ENCODE measurements around the gene KIRREL3. TPM values are rescaled to one million over a fixed set of nuclear protein-coding genes. Genes with fewer than 3 reads are reported as not detected.

The KIRREL3 gene
- total RNA-seq, 1 donor from 2014 or later: 0.38 TPM

GRCh38 chr11:126892756-126893155 lies 107.8 kb downstream of the KIRREL3 start:
- Mint-ChIP-seq H3K4me3 (ENCODE audit: unreplicated experiment) (no peak overlapping the region), H3K4me1 (ENCODE audit: unreplicated experiment) (peaks cover 6% of the 10 kb centered on the region), H3K27me3 (ENCODE audit: unreplicated experiment) (no peaks in the 10 kb centered on the region), H3K27ac (ENCODE audit: unreplicated experiment) (no peak overlapping the region), H3K36me3 (ENCODE audit: low read depth, unreplicated experiment) (peaks cover 7% of the 10 kb centered on the region), H3K9me3 (ENCODE audit: unreplicated experiment) (peaks cover 5% of the 10 kb centered on the region)
- no peak for DNase-seq (ENCODE audit: low spot score)
- no peak for TF ChIP-seq CTCF (IDR thresholded peaks at IDR 0.05; ENCODE audit: unreplicated experiment)

DNA sequence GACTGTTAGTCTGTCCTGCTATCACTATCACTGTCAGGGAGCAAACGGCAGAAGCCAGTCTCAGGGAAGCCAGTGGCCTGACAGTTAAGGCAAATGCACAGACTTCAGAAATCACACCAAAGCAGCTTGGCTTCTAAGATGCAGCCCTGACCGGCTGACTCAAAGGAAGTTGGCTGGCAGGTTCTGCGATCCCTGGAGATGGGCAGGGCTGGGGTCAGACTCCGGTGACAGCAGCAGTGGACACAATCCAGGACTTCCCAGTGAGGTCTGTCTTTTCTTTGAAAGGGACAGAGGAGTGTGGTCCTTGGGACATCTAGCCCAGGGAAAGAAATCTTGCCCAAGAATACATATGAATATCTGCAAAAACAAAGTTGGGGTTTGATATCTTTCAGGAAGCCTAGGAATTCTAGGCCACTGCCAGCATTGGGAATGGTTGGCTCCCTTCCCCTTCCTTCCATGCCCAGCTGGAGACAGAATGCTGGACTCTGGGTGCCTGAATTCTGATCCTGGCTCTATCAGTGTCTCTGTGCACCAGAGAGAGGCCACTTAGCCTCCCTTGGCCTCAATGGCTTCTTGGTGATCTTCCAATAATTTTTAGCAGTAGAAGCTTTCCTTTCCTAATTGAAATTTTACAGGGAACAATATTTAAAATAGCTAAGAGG lies 108.9 kb downstream of the KIRREL3 start:
- Mint-ChIP-seq H3K27ac (ENCODE audit: unreplicated experiment) (no peak overlapping the region), H3K4me3 (ENCODE audit: unreplicated experiment) (no peak overlapping the region), H3K9me3 (ENCODE audit: unreplicated experiment) (peaks cover under 1% of the 10 kb centered on the region), H3K36me3 (ENCODE audit: low read depth, unreplicated experiment) (peaks cover 5% of the 10 kb centered on the region), H3K4me1 (ENCODE audit: unreplicated experiment) (peaks cover 6% of the 10 kb centered on the region), H3K27me3 (ENCODE audit: unreplicated experiment) (no peaks in the 10 kb centered on the region)
- TF ChIP-seq CTCF (IDR thresholded peaks at IDR 0.05; ENCODE audit: unreplicated experiment): no peak
- DNase-seq (ENCODE audit: low spot score): no peak

- H3K27me3 Mint-ChIP-seq (ENCODE audit: unreplicated experiment): no peaks in the 10 kb centered on the region
- H3K4me3 Mint-ChIP-seq (ENCODE audit: unreplicated experiment): no peak overlapping the region
- H3K9me3 Mint-ChIP-seq (ENCODE audit: unreplicated experiment): no peaks in the 10 kb centered on the region
- H3K36me3 Mint-ChIP-seq (ENCODE audit: low read depth, unreplicated experiment): no peaks in the 10 kb centered on the region
- H3K27ac Mint-ChIP-seq (ENCODE audit: unreplicated experiment): no peak overlapping the region
- peak; percentile 25 for DNase-seq (ENCODE audit: low spot score)
- H3K4me1 Mint-ChIP-seq (ENCODE audit: unreplicated experiment): peaks cover 6% of the 10 kb centered on the region
- TF ChIP-seq CTCF (IDR thresholded peaks at IDR 0.05; ENCODE audit: unreplicated experiment): no peak
Measured at GRCh38 chr11:126890561-126890960, 110.0 kb downstream of the KIRREL3 start.

- Mint-ChIP-seq H3K9me3 (ENCODE audit: unreplicated experiment) (no peaks in the 10 kb centered on the region), H3K4me3 (ENCODE audit: unreplicated experiment) (no peak overlapping the region), H3K27me3 (ENCODE audit: unreplicated experiment) (no peaks in the 10 kb centered on the region), H3K27ac (ENCODE audit: unreplicated experiment) (no peak overlapping the region), H3K4me1 (ENCODE audit: unreplicated experiment) (no peaks in the 10 kb centered on the region), H3K36me3 (ENCODE audit: low read depth, unreplicated experiment) (no peaks in the 10 kb centered on the region)
- no peak for TF ChIP-seq CTCF (IDR thresholded peaks at IDR 0.05; ENCODE audit: unreplicated experiment)
- DNase-seq (ENCODE audit: low spot score): no peak
Measured at GRCh38 chr11:126888115-126888712, 112.4 kb downstream of the KIRREL3 start.

DNA sequence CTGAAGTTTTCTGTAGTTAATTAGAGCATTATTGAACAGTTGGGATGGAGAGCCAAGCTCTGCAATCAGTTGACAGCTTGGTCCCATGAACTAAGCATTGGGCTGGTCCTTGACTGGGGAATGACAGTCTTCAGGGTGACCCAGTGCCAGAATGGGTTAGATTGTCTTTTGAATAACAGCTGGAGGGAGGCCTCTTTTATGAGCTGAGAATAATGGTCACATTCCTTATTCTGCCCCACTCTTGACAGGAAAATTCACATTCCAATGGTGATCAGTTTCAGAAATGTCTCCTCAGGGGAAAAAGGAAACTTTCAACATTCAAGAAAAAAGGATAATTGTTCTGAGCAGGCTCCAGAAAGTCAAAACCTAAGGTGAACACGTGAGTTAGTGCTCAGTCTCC lies 113.9 kb downstream of the KIRREL3 start:
- no peak for DNase-seq (ENCODE audit: low spot score)
- Mint-ChIP-seq H3K27ac (ENCODE audit: unreplicated experiment) (no peak overlapping the region), H3K4me3 (ENCODE audit: unreplicated experiment) (no peak overlapping the region), H3K4me1 (ENCODE audit: unreplicated experiment) (no peaks in the 10 kb centered on the region), H3K27me3 (ENCODE audit: unreplicated experiment) (no peaks in the 10 kb centered on the region), H3K9me3 (ENCODE audit: unreplicated experiment) (no peaks in the 10 kb centered on the region), H3K36me3 (ENCODE audit: low read depth, unreplicated experiment) (no peaks in the 10 kb centered on the region)
- no peak for TF ChIP-seq CTCF (IDR thresholded peaks at IDR 0.05; ENCODE audit: unreplicated experiment)
